ENCODE results near the gene ABCA10. TPM values are rescaled to one million over a fixed set of nuclear protein-coding genes. Genes with fewer than 3 reads are reported as not detected.

ABCA10 gene
- total and polyA plus RNA-seq, 2 of the 8 experiments (the other 6 are each of a cell fraction or from before 2014, with no cell fraction given) = not detected

DNA sequence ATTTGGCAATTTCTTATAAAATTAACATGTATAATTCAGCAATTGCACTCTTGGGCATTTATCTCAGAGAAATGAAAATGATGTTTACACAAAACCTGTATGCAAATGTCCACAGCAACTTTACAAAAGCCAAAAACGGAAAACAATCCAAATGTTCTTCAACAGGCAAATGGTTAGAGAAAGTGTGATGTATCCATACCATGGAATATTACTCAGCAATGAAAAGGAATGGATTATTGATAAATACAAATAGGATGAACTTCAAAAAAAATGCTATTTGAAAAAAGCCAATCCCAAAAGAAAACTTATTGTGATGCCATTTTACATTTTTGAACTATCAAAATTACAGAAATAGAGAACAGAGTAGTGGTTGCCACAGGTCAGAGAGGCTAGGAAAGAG, 37.2 kb upstream of the ABCA10 start (continued):
- TF ChIP-seq, protein P1, sequence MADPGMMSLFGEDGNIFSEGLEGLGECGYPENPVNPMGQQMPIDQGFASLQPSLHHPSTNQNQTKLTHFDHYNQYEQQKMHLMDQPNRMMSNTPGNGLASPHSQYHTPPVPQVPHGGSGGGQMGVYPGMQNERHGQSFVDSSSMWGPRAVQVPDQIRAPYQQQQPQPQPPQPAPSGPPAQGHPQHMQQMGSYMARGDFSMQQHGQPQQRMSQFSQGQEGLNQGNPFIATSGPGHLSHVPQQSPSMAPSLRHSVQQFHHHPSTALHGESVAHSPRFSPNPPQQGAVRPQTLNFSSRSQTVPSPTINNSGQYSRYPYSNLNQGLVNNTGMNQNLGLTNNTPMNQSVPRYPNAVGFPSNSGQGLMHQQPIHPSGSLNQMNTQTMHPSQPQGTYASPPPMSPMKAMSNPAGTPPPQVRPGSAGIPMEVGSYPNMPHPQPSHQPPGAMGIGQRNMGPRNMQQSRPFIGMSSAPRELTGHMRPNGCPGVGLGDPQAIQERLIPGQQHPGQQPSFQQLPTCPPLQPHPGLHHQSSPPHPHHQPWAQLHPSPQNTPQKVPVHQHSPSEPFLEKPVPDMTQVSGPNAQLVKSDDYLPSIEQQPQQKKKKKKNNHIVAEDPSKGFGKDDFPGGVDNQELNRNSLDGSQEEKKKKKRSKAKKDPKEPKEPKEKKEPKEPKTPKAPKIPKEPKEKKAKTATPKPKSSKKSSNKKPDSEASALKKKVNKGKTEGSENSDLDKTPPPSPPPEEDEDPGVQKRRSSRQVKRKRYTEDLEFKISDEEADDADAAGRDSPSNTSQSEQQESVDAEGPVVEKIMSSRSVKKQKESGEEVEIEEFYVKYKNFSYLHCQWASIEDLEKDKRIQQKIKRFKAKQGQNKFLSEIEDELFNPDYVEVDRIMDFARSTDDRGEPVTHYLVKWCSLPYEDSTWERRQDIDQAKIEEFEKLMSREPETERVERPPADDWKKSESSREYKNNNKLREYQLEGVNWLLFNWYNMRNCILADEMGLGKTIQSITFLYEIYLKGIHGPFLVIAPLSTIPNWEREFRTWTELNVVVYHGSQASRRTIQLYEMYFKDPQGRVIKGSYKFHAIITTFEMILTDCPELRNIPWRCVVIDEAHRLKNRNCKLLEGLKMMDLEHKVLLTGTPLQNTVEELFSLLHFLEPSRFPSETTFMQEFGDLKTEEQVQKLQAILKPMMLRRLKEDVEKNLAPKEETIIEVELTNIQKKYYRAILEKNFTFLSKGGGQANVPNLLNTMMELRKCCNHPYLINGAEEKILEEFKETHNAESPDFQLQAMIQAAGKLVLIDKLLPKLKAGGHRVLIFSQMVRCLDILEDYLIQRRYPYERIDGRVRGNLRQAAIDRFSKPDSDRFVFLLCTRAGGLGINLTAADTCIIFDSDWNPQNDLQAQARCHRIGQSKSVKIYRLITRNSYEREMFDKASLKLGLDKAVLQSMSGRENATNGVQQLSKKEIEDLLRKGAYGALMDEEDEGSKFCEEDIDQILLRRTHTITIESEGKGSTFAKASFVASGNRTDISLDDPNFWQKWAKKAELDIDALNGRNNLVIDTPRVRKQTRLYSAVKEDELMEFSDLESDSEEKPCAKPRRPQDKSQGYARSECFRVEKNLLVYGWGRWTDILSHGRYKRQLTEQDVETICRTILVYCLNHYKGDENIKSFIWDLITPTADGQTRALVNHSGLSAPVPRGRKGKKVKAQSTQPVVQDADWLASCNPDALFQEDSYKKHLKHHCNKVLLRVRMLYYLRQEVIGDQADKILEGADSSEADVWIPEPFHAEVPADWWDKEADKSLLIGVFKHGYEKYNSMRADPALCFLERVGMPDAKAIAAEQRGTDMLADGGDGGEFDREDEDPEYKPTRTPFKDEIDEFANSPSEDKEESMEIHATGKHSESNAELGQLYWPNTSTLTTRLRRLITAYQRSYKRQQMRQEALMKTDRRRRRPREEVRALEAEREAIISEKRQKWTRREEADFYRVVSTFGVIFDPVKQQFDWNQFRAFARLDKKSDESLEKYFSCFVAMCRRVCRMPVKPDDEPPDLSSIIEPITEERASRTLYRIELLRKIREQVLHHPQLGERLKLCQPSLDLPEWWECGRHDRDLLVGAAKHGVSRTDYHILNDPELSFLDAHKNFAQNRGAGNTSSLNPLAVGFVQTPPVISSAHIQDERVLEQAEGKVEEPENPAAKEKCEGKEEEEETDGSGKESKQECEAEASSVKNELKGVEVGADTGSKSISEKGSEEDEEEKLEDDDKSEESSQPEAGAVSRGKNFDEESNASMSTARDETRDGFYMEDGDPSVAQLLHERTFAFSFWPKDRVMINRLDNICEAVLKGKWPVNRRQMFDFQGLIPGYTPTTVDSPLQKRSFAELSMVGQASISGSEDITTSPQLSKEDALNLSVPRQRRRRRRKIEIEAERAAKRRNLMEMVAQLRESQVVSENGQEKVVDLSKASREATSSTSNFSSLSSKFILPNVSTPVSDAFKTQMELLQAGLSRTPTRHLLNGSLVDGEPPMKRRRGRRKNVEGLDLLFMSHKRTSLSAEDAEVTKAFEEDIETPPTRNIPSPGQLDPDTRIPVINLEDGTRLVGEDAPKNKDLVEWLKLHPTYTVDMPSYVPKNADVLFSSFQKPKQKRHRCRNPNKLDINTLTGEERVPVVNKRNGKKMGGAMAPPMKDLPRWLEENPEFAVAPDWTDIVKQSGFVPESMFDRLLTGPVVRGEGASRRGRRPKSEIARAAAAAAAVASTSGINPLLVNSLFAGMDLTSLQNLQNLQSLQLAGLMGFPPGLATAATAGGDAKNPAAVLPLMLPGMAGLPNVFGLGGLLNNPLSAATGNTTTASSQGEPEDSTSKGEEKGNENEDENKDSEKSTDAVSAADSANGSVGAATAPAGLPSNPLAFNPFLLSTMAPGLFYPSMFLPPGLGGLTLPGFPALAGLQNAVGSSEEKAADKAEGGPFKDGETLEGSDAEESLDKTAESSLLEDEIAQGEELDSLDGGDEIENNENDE (IDR thresholded peaks at IDR 0.05; ENCODE audit: insufficient replicate concordance, low read length) = no peak
- TF ChIP-seq TEAD4 (IDR thresholded peaks at IDR 0.05; ENCODE audit: low read depth, low read length) = no peak
- no peak for TF ChIP-seq SIN3A (conservative IDR thresholded peaks at IDR 0.05 in 1 of 2, IDR thresholded peaks at IDR 0.05 in 1 of 2; ENCODE audit: low read depth in 1 of 2, low read length in 2 of 2)
- no peak for TF ChIP-seq CEBPB (IDR thresholded peaks at IDR 0.05; ENCODE audit: low read depth, low read length)
- TF ChIP-seq E2F6 (IDR thresholded peaks at IDR 0.05) = no peak
- no peak for TF ChIP-seq YY1 (IDR thresholded peaks at IDR 0.05; ENCODE audit: low read depth, low read length)
- TF ChIP-seq SIX5 (IDR thresholded peaks at IDR 0.05; ENCODE audit: low read depth, low read length) = no peak
- no peak for TF ChIP-seq POLR2A (IDR thresholded peaks at IDR 0.05; ENCODE audit: control extremely low read depth in 1 of 2, low read depth in 2 of 2, low read length in 2 of 2)
- no peak for TF ChIP-seq CREB1 (IDR thresholded peaks at IDR 0.05)
- TF ChIP-seq FOSL1 (IDR thresholded peaks at IDR 0.05; ENCODE audit: insufficient read depth, low read depth, low read length) = no peak
- TF ChIP-seq SP1 (IDR thresholded peaks at IDR 0.05; ENCODE audit: low read depth, low read length) = no peak
- TF ChIP-seq USF2 (IDR thresholded peaks at IDR 0.05; ENCODE audit: low read length) = no peak
